ENCODE measurements around the gene BMERB1.

Gene BMERB1

DNA sequence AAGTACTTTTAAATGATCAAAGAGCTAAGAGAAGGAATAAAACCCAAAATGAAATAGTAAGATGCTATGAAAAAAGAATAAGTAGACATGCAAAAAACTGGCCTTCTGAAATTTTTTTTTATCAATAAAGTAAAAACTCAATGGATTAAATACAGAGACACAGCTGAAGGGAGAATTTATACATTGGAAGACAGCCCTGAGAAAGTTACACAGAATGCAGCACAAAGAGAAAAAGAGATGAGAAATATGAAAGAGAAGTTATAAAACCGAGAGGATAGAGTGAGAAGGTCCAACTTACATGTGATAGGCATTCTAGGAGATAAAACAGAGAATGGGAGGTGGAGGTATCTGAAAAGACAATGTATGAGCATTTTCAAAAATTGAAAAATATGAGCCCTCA lies 151.6 kb downstream of the BMERB1 start:
- DNase-seq (ENCODE audit: low spot score), result no peak
- Histone ChIP-seq H3K4me1 (ENCODE audit: control insufficient read depth in 2 of 2, insufficient read depth in 1 of 2, low read depth in 1 of 2, low read length in 2 of 2) (no peaks in the 10 kb centered on the region), H2AFZ (ENCODE audit: low read length) (no peak overlapping the region), H3K27ac (replicated peaks; ENCODE audit: low read length) (no peak overlapping the region), H2BK5ac (ENCODE audit: low read length) (no peak overlapping the region), H3K9me3 (replicated peaks in 1 of 2; ENCODE audit: control insufficient read depth in 2 of 2, insufficient read depth in 1 of 2, low read depth in 1 of 2, low read length in 2 of 2) (peaks cover 20 to 28% of the 10 kb centered on the region in 2 donors), H3K27me3 (ENCODE audit: control insufficient read depth in 3 of 3, insufficient read depth in 3 of 3, low read depth in 1 of 3, low read length in 3 of 3) (no peaks in the 10 kb centered on the region), H3K14ac (ENCODE audit: low read length) (no peak overlapping the region), H3K4ac (ENCODE audit: low read length) (no peak overlapping the region), H2BK120ac (ENCODE audit: low read depth, low read length) (no peak overlapping the region), H3K79me1 (ENCODE audit: low read depth, low read length) (peaks cover 2% of the 10 kb centered on the region), H4K8ac (ENCODE audit: low read depth, low read length) (no peak overlapping the region), H3K4me2 (ENCODE audit: insufficient read depth, low read length, poor library complexity, severe bottlenecking) (no peak overlapping the region), H4K91ac (ENCODE audit: low read depth, low read length, poor library complexity) (no peak overlapping the region), H3K4me3 (ENCODE audit: low read length in 2 of 2) (no peak overlapping the region), H2BK12ac (ENCODE audit: low read length) (no peak overlapping the region), H3K23ac (ENCODE audit: low read depth, low read length, poor library complexity) (no peak overlapping the region), H3K36me3 (replicated peaks in 1 of 2; ENCODE audit: control insufficient read depth in 2 of 2, insufficient read depth in 2 of 2, low read length in 2 of 2) (peaks cover 28 to 65% of the 10 kb centered on the region in 2 donors), H2BK15ac (ENCODE audit: low read length) (no peak overlapping the region), H2AK5ac (ENCODE audit: low read depth, low read length) (no peak overlapping the region), H3K9ac (ENCODE audit: low read depth, low read length, poor library complexity) (no peak overlapping the region), H3K18ac (ENCODE audit: low read length) (no peak overlapping the region)
- WGBS, 2 donors (ENCODE audit: extremely low coverage in 2 of 2, insufficient read length in 2 of 2, insufficient replicate concordance in 1 of 2), result no CpG with 5 or more reads among the region's 1 CpG

DNA sequence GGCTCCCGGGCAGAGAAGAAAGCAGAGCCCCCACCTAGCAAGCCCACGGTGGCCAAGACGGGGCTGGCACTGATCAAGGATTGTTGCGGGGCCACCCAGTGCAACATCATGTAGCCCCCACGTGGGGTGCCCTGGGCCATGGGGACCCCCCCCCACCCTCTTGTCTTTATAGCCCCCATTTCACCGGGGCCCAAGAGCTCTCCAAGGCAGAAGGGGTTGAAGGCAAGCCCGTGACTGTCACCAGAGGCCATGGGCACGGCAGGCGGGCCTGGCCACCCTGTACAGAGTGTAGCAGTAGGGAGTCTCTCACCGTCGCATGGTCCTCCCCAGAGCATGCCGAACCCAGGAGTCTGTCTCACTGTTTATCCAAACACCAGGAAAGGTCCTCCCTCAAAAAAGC lies 152.3 kb downstream of the BMERB1 start:
- H3K4me2 ChIP-seq (ENCODE audit: insufficient read depth, low read length, poor library complexity, severe bottlenecking), result no peak overlapping the region
- H3K79me1 ChIP-seq (ENCODE audit: low read depth, low read length), result peaks cover 2% of the 10 kb centered on the region
- H2BK15ac ChIP-seq (ENCODE audit: low read length), result no peak overlapping the region
- no peak overlapping the region for H4K91ac ChIP-seq (ENCODE audit: low read depth, low read length, poor library complexity)
- peaks cover 25 to 58% of the 10 kb centered on the region in 2 donors for H3K36me3 ChIP-seq (replicated peaks in 1 of 2; ENCODE audit: control insufficient read depth in 2 of 2, insufficient read depth in 2 of 2, low read length in 2 of 2)
- H3K14ac ChIP-seq (ENCODE audit: low read length), result no peak overlapping the region
- no peak overlapping the region for H2BK120ac ChIP-seq (ENCODE audit: low read depth, low read length)
- H2BK12ac ChIP-seq (ENCODE audit: low read length), result no peak overlapping the region
- H2BK5ac ChIP-seq (ENCODE audit: low read length), result no peak overlapping the region
- H4K8ac ChIP-seq (ENCODE audit: low read depth, low read length), result no peak overlapping the region
- H3K9me3 ChIP-seq (replicated peaks in 1 of 2; ENCODE audit: control insufficient read depth in 2 of 2, insufficient read depth in 1 of 2, low read depth in 1 of 2, low read length in 2 of 2), result peaks cover 20 to 28% of the 10 kb centered on the region in 2 donors
- H2AFZ ChIP-seq (ENCODE audit: low read length), result no peak overlapping the region
- no CpG with 5 or more reads among the region's 12 CpGs for WGBS, 2 donors (ENCODE audit: extremely low coverage in 2 of 2, insufficient read length in 2 of 2, insufficient replicate concordance in 1 of 2)
- no peaks in the 10 kb centered on the region for H3K27me3 ChIP-seq (ENCODE audit: control insufficient read depth in 3 of 3, insufficient read depth in 3 of 3, low read depth in 1 of 3, low read length in 3 of 3)
- peak overlapping the region; percentile 17 for H3K23ac ChIP-seq (ENCODE audit: low read depth, low read length, poor library complexity)
- no peaks in the 10 kb centered on the region for H3K4me1 ChIP-seq (ENCODE audit: control insufficient read depth in 2 of 2, insufficient read depth in 1 of 2, low read depth in 1 of 2, low read length in 2 of 2)
- no peak for DNase-seq (ENCODE audit: low spot score)
- H2AK5ac ChIP-seq (ENCODE audit: low read depth, low read length), result no peak overlapping the region
- no peak overlapping the region for H3K4me3 ChIP-seq (ENCODE audit: low read length in 2 of 2)
- H3K18ac ChIP-seq (ENCODE audit: low read length), result no peak overlapping the region
- no peak overlapping the region for H3K9ac ChIP-seq (ENCODE audit: low read depth, low read length, poor library complexity)
- no peak overlapping the region for H3K27ac ChIP-seq (replicated peaks; ENCODE audit: low read length)
- no peak overlapping the region for H3K4ac ChIP-seq (ENCODE audit: low read length)

DNA sequence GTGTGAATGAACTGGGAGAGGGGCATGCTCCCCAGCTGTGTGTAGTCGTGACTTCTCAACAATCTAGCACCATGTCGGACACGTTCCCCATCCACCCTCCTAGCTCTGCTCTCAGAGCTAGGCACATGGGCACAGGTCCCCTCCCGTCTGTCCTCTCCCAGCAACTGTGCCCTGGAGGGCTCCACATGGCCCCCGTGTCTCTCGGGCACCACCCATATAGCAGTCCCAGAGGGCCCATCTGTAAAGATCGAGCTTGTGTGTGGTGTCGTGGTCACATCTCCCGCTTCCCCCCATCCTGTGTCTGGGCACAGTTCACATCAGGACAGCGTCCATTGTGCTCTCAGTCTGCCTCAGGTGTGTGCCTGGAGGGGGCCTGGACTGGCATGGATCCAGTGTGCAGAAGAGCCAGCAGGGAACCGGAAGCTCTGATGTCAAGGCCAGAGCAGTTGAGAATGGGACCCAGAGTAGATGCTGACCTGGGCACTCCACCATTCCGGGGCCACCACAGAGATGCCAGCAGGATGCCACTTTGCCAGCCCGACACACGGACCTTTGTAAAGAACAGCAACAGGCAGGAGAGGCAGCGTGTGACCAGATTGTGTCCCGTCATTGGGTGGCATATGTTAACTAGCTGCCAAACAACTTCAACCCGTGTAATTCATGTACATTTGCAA lies 152.9 kb downstream of the BMERB1 start:
- Histone ChIP-seq H3K18ac (ENCODE audit: low read length) (peak overlapping the region; percentile 44), H3K27ac (replicated peaks; ENCODE audit: low read length) (no peak overlapping the region), H2BK12ac (ENCODE audit: low read length) (no peak overlapping the region), H3K4me2 (ENCODE audit: insufficient read depth, low read length, poor library complexity, severe bottlenecking) (no peak overlapping the region), H3K27me3 (ENCODE audit: control insufficient read depth in 3 of 3, insufficient read depth in 3 of 3, low read depth in 1 of 3, low read length in 3 of 3) (no peaks in the 10 kb centered on the region), H2BK15ac (ENCODE audit: low read length) (no peak overlapping the region), H3K79me1 (ENCODE audit: low read depth, low read length) (peaks cover 2% of the 10 kb centered on the region), H3K9ac (ENCODE audit: low read depth, low read length, poor library complexity) (peak overlapping the region; percentile 3), H3K23ac (ENCODE audit: low read depth, low read length, poor library complexity) (peak overlapping the region; percentile 17), H2BK120ac (ENCODE audit: low read depth, low read length) (no peak overlapping the region), H2BK5ac (ENCODE audit: low read length) (peak overlapping the region; percentile 59), H3K4me3 (ENCODE audit: low read length in 2 of 2) (no peak overlapping the region), H3K14ac (ENCODE audit: low read length) (peak overlapping the region; percentile 47), H2AFZ (ENCODE audit: low read length) (no peak overlapping the region), H3K4me1 (ENCODE audit: control insufficient read depth in 2 of 2, insufficient read depth in 1 of 2, low read depth in 1 of 2, low read length in 2 of 2) (no peaks in the 10 kb centered on the region), H3K4ac (ENCODE audit: low read length) (no peak overlapping the region), H3K9me3 (replicated peaks in 1 of 2; ENCODE audit: control insufficient read depth in 2 of 2, insufficient read depth in 1 of 2, low read depth in 1 of 2, low read length in 2 of 2) (peaks cover 20 to 28% of the 10 kb centered on the region in 2 donors), H4K91ac (ENCODE audit: low read depth, low read length, poor library complexity) (no peak overlapping the region), H4K8ac (ENCODE audit: low read depth, low read length) (peak overlapping the region; percentile 19), H3K36me3 (replicated peaks in 1 of 2; ENCODE audit: control insufficient read depth in 2 of 2, insufficient read depth in 2 of 2, low read length in 2 of 2) (peaks cover 24 to 55% of the 10 kb centered on the region in 2 donors), H2AK5ac (ENCODE audit: low read depth, low read length) (no peak overlapping the region)
- no CpG with 5 or more reads among the region's 17 CpGs for WGBS, 2 donors (ENCODE audit: extremely low coverage in 2 of 2, insufficient read length in 2 of 2, insufficient replicate concordance in 1 of 2)
- no peak for DNase-seq (ENCODE audit: low spot score)

DNA sequence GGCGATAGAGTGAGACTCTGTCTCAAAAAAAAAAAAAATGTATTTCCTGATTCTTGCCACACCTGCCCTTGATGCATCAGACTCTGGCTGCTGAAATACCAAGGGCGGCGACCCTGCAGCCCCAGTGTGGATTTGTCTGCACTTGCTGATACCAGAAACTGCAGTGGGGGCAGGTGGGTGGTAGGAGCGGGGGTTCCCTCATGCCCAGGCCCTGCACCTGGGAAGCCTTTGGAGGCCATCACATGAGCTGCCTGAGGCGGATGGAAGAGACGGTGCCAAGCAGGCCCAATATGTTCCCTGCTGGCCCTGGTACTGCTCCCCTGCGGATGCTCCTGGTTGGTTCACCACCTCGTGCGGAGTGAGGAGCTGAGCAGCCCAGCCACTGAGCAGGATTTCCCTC lies 157.9 kb downstream of the BMERB1 start:
- Histone ChIP-seq H3K18ac (ENCODE audit: low read length) (no peak overlapping the region), H2BK5ac (ENCODE audit: low read length) (no peak overlapping the region), H4K91ac (ENCODE audit: low read depth, low read length, poor library complexity) (no peak overlapping the region), H3K79me1 (ENCODE audit: low read depth, low read length) (peaks cover 2% of the 10 kb centered on the region), H3K9me3 (replicated peaks in 1 of 2; ENCODE audit: control insufficient read depth in 2 of 2, insufficient read depth in 1 of 2, low read depth in 1 of 2, low read length in 2 of 2) (peaks cover 4 to 8% of the 10 kb centered on the region in 2 donors), H2BK120ac (ENCODE audit: low read depth, low read length) (no peak overlapping the region), H3K9ac (ENCODE audit: low read depth, low read length, poor library complexity) (no peak overlapping the region), H3K14ac (ENCODE audit: low read length) (no peak overlapping the region), H3K4me3 (ENCODE audit: low read length in 2 of 2) (no peak overlapping the region), H3K4me1 (ENCODE audit: control insufficient read depth in 2 of 2, insufficient read depth in 1 of 2, low read depth in 1 of 2, low read length in 2 of 2) (no peaks in the 10 kb centered on the region), H3K23ac (ENCODE audit: low read depth, low read length, poor library complexity) (peak overlapping the region; percentile 37), H3K4me2 (ENCODE audit: insufficient read depth, low read length, poor library complexity, severe bottlenecking) (no peak overlapping the region), H2AFZ (ENCODE audit: low read length) (no peak overlapping the region), H3K36me3 (replicated peaks in 1 of 2; ENCODE audit: control insufficient read depth in 2 of 2, insufficient read depth in 2 of 2, low read length in 2 of 2) (peaks cover 13 to 60% of the 10 kb centered on the region in 2 donors), H3K27ac (replicated peaks; ENCODE audit: low read length) (no peak overlapping the region), H2BK15ac (ENCODE audit: low read length) (no peak overlapping the region), H2AK5ac (ENCODE audit: low read depth, low read length) (no peak overlapping the region), H3K4ac (ENCODE audit: low read length) (no peak overlapping the region), H4K8ac (ENCODE audit: low read depth, low read length) (no peak overlapping the region), H2BK12ac (ENCODE audit: low read length) (no peak overlapping the region), H3K27me3 (ENCODE audit: control insufficient read depth in 3 of 3, insufficient read depth in 3 of 3, low read depth in 1 of 3, low read length in 3 of 3) (no peaks in the 10 kb centered on the region)
- no CpG with 5 or more reads among the region's 9 CpGs for WGBS, 2 donors (ENCODE audit: extremely low coverage in 2 of 2, insufficient read length in 2 of 2, insufficient replicate concordance in 1 of 2)
- DNase-seq (ENCODE audit: low spot score), result no peak

Data from neuronal stem cell (in vitro differentiated cells).